GM11168 (cell line): ENCODE results near the gene LOXHD1.

ENCODE experiments used
- in situ Hi-C: fragments of 300-500 bp; cut with MboI; formaldehyde crosslinking; loops from one replicate; pipeline ENCODE4 v1.12.0; 2022; ENCODE audit warnings: low sequenced_read_pairs; ENCODE audit not compliant: unreplicated experiment

Gene LOXHD1

DNA sequence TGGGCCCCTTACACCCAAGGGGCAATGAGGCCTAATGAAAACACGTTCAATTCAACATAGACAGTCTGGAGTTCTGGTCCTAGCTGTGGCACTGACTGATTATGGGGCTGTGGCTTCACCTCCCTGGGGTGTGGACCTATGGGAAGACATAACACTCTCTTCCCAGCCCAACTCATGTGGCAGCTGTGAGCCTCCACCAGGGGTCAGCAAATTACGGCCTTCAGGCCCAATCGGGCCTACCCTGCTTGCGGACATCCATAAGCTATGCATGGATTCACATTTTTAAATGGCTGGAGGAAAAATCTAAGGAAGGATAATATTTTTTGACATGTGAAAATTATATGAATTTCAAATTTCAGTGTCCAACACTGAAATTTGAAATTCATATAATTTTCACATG lies 101.3 kb downstream of the LOXHD1 start:
- in situ Hi-C loops = no loop called here

DNA sequence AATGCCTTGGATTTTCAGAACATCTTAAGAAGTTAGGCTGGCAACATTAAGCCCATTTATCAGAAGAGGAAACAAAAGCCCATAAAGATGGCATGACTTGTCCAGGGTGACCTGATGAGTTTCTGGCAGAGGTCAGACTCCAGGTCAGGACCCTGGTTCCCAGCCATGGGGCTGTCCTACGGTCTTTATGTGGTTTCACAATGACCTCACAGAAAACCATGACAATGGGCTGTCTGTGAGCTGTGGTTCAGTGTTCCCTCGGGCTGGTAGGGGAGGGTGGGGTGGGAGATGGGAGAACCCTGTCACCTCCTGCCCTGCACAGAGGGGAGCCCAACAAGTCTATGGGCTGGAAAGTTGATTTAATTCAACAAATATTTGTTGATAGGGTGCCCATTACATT lies 101.8 kb downstream of the LOXHD1 start:
- in situ Hi-C loops = no loop called here

DNA sequence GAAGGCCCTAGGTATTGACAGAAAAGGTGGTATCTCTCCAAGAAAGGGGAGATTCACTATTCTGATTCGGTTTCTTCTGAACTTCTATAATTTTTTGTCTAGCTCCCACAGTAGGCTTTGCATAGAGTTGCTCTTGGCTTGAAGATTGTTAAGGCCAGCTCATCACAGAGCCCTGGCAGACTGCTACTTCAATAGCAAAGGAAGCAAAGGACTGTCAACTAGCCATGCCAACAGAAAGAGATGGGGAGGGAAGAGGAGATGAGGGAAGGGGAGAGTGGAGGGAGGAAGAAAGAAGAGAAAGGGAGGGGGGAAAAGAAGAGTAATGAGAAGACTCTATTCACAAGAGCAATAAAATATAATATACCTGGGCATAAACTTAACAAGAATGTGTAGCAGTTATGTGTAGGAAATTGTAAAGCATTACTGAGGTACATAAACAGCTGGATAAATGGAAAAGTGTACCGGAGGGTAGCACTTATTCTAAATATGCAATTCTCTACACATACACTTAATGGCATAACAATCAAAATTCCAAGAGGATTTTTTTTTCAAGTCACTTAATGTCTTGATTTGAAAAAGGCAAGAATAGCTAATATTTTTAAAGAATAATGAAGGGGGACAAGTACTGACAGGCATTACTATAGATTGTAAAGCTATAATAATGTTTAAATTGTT lies 102.5 kb downstream of the LOXHD1 start:
- in situ Hi-C loops = loop anchor here (5.0 kb wide), 1 partner anchor 103 kb away; the partner anchor contains the start of gene LOXHD1

DNA sequence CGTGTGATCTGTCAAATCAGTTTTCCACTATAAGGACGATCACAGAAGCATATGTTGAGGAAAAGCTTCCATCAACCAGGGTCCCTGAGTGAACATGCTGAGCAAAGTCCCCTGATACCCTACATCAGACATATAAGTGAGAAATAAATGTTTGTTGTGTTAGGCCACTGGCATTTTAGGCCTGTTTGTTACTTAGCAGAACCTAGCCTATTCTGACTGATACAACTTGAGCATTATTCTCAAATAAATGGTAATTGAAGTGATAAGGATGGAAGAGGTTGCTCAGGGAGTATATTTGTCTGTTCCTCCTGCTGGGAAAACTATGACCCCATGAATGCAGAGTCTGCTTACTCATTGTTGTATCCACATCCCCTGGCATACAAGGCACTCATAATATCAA lies 106.4 kb downstream of the LOXHD1 start:
- in situ Hi-C loops = loop anchor here (5.0 kb wide), 1 partner anchor 107 kb away; the partner anchor contains the start of gene LOXHD1

DNA sequence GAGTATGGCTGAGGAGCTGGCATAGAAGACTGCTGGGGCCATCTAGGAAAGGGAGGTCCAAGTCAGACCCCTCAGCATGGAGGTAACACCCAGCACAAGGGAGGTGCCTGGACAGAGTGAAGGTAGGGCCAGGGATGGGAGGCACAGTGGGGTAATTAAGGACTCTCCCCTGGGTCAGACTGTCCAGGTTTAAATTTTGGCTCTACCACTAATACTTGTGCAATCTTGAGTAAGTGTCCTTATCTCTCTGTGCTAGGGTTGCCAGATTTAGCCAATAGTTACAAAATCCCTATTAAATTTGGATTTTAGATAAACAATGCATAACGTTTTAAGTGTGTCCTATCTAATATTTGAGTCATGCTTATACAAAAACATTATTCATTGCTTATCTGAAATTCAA lies 109.5 kb downstream of the LOXHD1 start:
- in situ Hi-C loops = no loop called here

DNA sequence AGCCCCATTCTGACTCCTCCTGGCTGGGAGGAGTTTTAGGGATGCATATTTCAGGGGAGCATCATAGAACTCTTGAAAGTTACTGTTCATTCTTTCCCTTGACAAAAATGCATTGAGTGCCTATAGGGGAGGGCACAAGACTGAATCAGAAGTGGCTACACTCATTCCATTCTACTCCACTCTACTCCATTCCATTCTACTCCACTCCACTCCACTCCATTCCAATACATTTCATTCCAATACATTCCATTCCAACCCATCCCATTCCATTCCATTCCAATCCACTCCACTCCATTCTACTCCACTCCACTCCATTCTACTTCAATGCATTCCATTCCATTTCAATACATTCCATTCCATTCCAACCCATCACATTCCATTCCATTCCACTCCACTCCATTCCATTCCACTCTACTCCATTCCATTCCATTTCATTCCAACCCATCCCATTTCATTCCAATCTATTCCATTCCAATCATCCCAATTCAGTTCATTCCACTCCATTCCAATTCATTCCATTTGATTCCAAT lies 110.8 kb downstream of the LOXHD1 start:
- in situ Hi-C loops = no loop called here

DNA sequence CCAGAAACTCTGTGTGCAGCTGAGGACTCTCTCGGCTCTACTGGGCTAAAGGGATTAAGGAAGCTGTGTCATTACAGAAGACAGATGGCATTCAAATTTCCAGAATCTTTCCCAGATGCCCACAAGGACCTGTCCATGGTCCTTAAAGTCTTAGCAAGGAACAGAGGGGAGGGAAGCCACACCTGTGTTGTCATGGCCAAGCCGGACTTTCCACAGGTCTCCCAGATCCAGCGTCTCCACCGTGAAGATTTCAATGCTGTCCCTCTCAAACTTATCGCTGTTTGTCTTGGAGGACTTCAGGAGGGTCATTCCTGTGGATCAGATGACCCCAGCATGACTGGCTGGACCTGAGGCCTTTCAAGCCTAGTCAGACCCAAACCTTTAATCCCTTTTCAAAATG lies 114.5 kb downstream of the LOXHD1 start:
- in situ Hi-C loops = no loop called here

DNA sequence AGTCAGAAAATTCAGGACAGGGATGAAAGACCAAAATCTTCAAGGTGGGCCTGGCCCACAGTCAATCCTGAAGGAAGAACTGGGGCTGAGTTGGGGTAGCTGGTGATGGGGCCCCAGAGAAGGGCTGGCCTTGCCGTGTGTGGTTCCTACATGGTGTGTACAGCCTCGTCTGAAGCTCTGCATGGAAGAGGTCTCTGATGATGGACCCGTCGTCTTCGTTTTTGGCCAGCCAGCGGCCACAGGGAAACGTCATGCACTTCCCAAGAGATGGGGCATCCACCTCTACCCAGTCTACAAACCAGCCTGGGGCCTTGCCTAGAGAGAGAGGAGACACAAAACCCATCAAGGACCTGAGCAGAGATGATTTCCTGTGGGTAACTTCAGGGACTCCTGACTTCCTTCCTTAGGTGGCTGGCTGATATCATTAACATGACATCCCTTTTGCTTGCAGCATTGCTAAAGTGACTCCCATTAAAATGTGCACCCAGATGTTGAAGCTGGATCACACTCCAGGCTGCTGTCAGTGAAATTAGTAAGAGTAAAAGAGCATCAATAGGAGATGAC lies 115.3 kb downstream of the LOXHD1 start:
- in situ Hi-C loops = no loop called here

DNA sequence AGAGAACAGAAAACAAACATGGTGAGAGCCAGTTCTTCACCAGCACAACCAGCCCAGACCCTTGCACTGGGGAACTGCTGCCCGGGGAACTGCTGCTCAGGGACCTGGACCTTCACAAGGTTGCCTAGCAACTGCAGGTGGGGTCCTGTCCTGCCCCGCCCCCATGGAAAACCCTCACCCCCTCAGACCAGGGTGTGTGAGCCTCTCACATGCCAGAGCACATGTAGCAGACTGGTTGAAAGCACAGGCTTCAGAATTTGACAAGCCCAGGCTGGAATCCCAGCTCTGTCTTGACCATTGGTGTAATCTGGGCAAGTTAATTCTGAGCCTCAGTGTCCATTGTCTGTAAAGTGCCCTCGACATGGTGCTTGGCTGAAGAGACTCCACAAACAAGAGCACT lies 118.6 kb downstream of the LOXHD1 start:
- in situ Hi-C loops = no loop called here

DNA sequence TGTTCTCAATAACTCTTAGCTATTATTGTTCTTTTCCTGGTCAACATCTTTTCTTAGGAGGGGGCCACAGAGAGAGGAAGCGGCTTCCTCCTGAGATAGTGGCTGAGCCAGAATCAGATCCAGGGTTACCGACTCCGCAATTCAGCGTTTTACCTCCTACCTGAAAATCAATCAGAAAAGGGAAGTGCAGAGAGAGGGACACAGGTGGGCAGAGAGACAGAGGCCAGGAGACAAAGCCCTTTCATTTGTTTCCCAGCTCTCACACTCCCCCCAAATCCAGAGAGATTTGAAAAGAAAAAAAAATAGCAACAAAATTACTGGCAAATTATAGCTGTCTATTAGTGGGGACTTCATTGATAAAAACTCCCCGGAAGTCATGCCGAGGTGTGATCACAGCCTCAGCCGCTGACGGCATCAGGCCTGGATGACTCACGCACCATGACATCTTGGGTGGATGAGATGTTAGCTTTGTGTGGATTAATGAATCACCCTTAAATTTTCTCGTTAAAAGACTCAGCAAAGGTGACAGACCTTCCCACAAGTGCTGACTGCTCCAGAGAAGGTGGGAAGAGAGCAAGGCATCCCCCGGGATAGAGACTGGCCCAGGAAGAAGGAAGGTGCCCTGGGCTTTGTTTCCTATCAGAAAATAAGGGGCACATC lies 120.7 kb downstream of the LOXHD1 start:
- in situ Hi-C loops = no loop called here

DNA sequence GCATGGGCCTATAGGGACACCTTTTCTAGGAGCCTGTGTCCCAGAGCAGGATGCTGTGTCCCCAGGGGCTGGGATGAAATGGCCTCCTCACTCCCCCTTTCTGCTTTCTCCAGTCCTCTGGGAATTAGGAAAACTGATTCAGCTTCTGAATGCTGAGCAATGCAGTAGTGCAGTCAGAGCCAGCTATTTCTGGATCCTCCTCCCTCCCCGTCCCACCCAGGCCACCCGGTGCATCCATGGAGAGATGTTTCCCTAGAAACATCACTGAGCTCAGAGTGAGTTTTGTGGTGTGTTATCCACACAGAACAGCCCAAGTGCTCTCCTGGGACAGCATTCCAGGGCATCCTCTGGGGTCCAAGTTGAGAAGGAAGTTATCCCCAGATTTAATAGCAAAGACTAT lies 125.5 kb downstream of the LOXHD1 start:
- in situ Hi-C loops = no loop called here

DNA sequence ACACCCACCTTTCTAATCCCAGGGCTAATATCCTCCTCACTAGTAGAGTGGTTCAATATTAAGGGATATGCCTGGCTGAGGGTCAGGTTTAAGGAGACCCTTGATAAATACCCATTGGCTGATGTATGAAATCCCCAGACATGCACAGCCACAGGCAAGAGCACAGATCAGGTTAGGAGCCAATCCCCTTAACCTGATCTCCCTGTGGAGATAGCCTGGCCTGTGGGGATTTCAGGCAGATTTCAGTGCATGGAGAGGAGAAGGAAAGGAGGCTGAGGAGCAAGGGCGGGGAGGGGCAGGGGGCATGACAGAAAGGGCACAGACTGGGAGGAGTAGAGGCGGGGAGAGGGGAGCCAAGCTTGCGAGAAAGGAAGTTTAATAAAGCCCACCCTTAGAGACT lies 129.0 kb downstream of the LOXHD1 start:
- in situ Hi-C loops = no loop called here

DNA sequence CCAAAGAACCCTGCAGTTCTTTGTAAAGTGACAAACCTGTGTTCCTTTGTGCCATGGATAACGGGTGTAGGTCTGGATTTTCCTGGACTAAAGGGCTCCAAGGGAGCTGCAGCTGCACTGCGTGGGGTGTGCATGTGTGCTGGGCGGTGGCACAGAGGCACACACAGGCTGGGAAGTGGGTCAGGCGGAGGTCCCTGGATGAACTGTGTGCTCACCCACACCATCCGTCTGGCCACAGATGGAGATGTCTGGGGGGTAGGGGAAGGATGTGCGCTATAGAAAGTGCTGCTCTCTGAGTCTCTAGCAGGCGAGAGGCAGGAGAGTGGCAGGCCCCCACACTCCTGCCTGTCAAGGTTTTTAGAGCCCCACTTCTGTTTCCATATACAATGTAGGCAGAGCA lies 137.2 kb downstream of the LOXHD1 start:
- in situ Hi-C loops = no loop called here

DNA sequence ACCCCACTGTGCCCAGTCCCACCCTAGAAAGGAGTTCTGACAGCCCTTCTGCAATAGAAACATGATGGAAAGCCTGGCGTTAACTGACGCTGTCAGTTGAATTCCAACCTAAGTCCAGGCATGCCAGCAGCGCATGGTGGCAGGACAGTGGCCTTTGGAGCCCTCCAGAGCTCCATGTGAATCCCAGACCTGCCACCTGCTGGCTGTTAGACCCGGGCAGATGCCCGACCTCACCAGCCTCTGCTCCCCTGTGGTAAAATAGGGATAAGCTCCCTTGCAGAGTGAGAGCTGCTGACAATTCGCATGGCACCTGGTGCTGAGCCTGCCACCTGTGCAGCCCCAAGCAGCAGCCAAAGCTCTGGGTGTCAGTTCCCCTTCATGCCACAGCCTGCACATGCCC lies 138.6 kb downstream of the LOXHD1 start:
- in situ Hi-C loops = no loop called here

DNA sequence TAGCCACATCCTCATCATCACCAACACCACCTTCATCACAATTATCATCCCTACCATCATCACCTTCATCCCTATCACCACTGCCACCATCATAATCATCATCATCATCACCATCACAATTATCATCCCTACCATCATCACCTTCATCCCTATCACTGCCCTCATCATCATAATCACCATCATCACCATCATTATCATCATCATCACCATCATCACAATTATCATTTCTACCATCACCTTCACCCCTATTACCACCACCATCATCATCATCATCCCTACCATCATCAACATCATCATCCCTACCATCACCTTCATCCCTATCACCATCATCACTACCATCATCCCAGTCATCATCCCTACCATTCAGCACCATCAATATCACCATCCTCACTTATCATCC lies 140.5 kb downstream of the LOXHD1 start:
- in situ Hi-C loops = no loop called here

DNA sequence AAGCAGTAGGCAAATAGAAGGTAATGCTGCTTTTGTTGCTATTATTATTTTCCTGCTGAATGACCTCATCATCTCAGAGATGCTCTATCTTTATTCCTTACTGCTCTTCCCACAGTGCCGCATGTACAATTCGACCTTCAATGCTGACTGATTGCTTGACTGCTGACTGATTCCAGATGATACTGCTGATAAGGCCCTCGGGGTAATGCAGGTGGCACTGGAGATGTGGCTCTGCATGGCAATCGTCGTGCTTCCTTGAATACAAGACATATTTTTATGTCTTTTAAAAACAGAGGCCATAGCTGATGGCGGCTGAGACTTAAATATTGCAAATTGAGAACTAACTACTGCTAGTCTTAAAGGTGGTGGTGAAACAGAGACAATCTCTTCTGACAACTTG lies 146.6 kb downstream of the LOXHD1 start:
- in situ Hi-C loops = no loop called here

DNA sequence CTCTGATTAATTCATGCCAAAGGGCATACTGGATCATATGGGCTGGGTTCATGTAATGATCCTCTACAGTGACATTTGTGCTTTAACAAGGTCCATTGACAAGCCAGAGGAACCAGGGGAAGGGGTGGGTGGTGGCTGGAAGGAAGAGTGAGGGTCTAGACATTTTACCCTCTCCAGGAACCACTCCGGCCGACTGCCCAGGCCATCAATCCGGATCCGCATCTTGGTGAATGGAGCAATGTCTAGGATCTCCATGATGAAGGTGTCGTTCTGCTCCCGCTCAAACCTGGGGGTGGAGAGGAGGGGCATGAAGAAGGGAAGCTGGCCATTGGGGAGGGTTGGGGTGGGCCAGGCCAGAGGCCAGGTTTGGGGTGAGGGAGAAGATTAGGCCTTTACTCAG lies 147.5 kb downstream of the LOXHD1 start:
- in situ Hi-C loops = no loop called here

DNA sequence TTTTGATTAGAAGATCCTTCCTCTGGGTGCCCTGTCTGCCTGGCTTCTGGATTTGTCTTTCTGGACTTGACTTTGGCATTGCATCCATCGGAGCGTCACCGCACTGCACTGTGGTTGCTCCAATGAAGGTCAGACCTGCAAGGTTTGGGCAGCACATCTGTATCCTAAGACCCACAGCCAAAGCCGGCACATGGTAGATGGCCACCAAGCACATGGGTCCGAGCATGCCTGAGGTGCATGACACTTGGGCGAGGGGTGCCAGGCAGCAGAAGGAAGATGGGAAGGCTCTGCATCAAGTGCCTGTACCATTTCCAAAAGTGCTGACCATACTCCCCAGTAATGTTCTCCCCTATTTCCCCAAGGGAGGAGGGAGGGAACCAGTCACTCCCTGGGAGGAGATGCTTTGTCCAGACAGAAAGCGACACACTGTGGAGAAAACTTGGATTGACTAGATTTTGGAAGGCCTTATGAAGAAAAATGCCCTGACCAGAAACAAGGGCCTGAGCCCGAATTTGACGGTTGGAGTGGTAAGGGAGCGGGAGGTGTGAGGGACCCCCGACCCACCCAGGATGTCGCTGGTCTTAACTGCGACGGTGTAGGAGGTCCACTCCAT lies 149.9 kb downstream of the LOXHD1 start:
- in situ Hi-C loops = no loop called here

DNA sequence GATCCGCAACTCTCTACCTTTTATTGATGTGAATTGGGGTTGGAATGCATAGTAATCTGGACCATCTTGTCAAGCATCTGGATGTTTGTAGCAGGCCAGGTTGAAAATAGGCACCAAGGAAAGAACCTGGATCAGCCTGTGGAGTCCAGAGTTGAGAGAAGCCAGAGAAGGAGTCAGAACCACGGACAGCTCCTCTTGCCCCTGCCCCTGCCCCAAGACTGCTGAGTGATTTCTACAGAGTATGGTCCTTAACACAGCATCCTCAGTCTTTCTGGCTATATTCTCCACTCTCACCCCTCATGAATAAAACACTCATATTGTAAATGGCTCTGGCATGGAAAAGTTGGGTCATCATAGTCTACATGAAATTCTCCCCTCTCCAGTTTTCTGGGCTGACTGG lies 154.6 kb downstream of the LOXHD1 start:
- in situ Hi-C loops = no loop called here

DNA sequence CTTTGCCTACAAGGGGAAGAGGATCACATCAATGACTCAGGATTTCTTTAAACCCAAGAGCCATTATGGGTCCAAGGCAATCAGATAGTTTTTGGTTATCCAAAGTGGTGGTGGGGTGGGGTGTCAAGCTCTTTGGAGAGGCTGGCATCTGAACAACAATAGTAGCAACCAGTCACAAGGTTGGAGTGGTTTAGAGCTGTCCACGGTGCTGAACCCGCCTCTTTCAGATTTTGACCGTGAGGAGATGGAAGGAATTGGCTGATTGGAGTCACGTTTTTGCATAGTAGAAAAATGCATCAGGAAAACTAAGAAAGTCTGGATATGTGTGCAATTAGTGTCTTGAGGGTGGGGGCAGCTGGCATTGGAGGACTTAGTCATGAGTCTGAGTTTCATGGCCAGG lies 159.9 kb downstream of the LOXHD1 start:
- in situ Hi-C loops = loop anchor here (25.0 kb wide), 1 partner anchor 210 kb away; no protein-coding TSS in a partner anchor
